Measurements from ENCODE around the gene HTRA1. TPM values are rescaled to one million over a fixed set of nuclear protein-coding genes. Genes with fewer than 3 reads are reported as not detected.

Gene HTRA1
- total and polyA plus RNA-seq, 12 donors = 23.4 to 108 (median 70.2) TPM

- Histone ChIP-seq H3K4me3 (no peak overlapping the region), H3K4me1 (peaks cover 0 to 38% (median 16%) of the 10 kb centered on the region in 9 donors), H3K27ac (peak overlapping the region in 5 of 10 donors; percentile 18 to 44 (median 39)), H3K36me3 (no peaks in the 10 kb centered on the region), H3K9me3 (no peaks in the 10 kb centered on the region), H3K27me3 (peaks cover 0 to 6% (median 0%) of the 10 kb centered on the region in 7 donors)
- ATAC-seq (peak; percentile 47 to 85 (median 75)), DNase-seq (no peak)
- 53 to 57% methylated on average over 2 of the region's 2 CpGs for WGBS, 2 donors
- intact Hi-C loops (cut with DNase I) = no loop called here
- TF ChIP-seq CTCF (IDR thresholded peaks at IDR 0.05) = no peak
Measured at GRCh38 chr10:122446668-122447423, 14.5 kb upstream of the HTRA1 start.

- DNase-seq (no peak), ATAC-seq (no peak)
- WGBS, 2 donors = 83 to 87% methylated on average over 3 of the region's 3 CpGs
- H3K4me1 ChIP-seq = peaks cover 0 to 38% (median 16%) of the 10 kb centered on the region in 9 donors
- H3K27me3 ChIP-seq = peaks cover 0 to 6% (median 0%) of the 10 kb centered on the region in 7 donors
- no peak overlapping the region for H3K4me3 ChIP-seq
- H3K9me3 ChIP-seq = no peaks in the 10 kb centered on the region
- no peaks in the 10 kb centered on the region for H3K36me3 ChIP-seq
- no peak overlapping the region for H3K27ac ChIP-seq
- intact Hi-C loops (cut with DNase I) = no loop called here
- no peak for TF ChIP-seq CTCF (IDR thresholded peaks at IDR 0.05)
Measured at GRCh38 chr10:122448600-122448999, 12.8 kb upstream of the HTRA1 start.

- intact Hi-C loops (cut with DNase I) = no loop called here
- ATAC-seq = no peak
- no peaks in the 10 kb centered on the region for H3K36me3 ChIP-seq
- TF ChIP-seq CTCF (IDR thresholded peaks at IDR 0.05) = no peak
- H3K4me3 ChIP-seq = no peak overlapping the region
- WGBS, 2 donors = 97 to 98% methylated on average over 4 of the region's 4 CpGs
- DNase-seq = no peak
- peaks cover 0 to 38% (median 16%) of the 10 kb centered on the region in 9 donors for H3K4me1 ChIP-seq
- no peaks in the 10 kb centered on the region for H3K9me3 ChIP-seq
- no peak overlapping the region for H3K27ac ChIP-seq
- H3K27me3 ChIP-seq = peaks cover 0 to 6% (median 0%) of the 10 kb centered on the region in 7 donors
Measured at GRCh38 chr10:122449153-122449552, 12.2 kb upstream of the HTRA1 start.

GRCh38 chr10:122450353-122450990 lies 10.9 kb upstream of the HTRA1 start:
- intact Hi-C loops (cut with DNase I) = no loop called here
- Histone ChIP-seq H3K27ac (peak overlapping the region in 5 of 10 donors; percentile 10 to 72 (median 47)), H3K27me3 (peaks cover 0 to 8% (median 0%) of the 10 kb centered on the region in 7 donors), H3K36me3 (no peaks in the 10 kb centered on the region), H3K4me3 (no peak overlapping the region), H3K4me1 (peaks cover 0 to 38% (median 16%) of the 10 kb centered on the region in 9 donors), H3K9me3 (no peaks in the 10 kb centered on the region)
- ATAC-seq (peak in 5 of 8 donors; percentile 7 to 51 (median 47)), DNase-seq (no peak)
- WGBS, 2 donors = 63 to 69% methylated on average over 14 of the region's 14 CpGs
- no peak for TF ChIP-seq CTCF (IDR thresholded peaks at IDR 0.05)

All from heart right ventricle (tissue), 16 donors.